Choroid plexus epithelial cell (primary cell): ENCODE measurements around the gene CEP170B.

Experiments
- DNase-seq: peaks from one replicate; pipeline ENCODE4 v3.0.0-alpha.2; 2010; ENCODE audit warnings: low read depth
- H3K4me3 ChIP-seq: 2 replicates; pipeline ENCODE4 v1.5.1; 2011; ENCODE audit warnings: low read depth, mild to moderate bottlenecking, control low read depth, low read length, moderate library complexity
- TF ChIP-seq, protein P1 (sequence below): conservative IDR thresholded peaks from 2 replicates; pipeline ENCODE4 v1.5.1; 2011; ENCODE audit warnings: low read depth, mild to moderate bottlenecking, control low read depth, inconsistent platforms, low read length, moderate library complexity

Gene CEP170B

DNA sequence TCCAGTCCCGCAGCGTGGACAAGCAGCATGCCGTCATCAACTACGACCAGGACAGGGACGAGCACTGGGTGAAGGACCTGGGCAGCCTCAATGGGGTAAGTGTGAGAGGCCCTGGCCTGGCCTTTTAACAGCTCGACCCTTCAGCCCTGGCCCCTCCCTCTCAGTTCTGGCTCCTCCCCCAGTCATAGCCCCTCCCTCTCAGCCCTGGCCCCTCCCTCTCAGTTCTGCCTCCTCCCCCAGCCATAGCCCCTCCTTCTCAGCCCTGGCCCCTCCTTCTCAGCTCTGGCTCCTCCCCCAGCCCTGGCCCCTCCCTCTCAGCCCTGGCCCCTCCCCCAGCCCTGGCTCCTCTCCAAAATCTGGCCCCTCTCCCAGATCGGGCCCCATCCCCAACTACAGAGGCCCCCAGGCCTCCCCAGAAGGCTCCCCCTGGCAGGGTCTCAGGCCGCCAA, 11.2 kb downstream of the CEP170B start:
- TF ChIP-seq, protein P1, sequence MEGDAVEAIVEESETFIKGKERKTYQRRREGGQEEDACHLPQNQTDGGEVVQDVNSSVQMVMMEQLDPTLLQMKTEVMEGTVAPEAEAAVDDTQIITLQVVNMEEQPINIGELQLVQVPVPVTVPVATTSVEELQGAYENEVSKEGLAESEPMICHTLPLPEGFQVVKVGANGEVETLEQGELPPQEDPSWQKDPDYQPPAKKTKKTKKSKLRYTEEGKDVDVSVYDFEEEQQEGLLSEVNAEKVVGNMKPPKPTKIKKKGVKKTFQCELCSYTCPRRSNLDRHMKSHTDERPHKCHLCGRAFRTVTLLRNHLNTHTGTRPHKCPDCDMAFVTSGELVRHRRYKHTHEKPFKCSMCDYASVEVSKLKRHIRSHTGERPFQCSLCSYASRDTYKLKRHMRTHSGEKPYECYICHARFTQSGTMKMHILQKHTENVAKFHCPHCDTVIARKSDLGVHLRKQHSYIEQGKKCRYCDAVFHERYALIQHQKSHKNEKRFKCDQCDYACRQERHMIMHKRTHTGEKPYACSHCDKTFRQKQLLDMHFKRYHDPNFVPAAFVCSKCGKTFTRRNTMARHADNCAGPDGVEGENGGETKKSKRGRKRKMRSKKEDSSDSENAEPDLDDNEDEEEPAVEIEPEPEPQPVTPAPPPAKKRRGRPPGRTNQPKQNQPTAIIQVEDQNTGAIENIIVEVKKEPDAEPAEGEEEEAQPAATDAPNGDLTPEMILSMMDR, result no peak
- no peak overlapping the region for H3K4me3 ChIP-seq
- DNase-seq, result peak; percentile 42

DNA sequence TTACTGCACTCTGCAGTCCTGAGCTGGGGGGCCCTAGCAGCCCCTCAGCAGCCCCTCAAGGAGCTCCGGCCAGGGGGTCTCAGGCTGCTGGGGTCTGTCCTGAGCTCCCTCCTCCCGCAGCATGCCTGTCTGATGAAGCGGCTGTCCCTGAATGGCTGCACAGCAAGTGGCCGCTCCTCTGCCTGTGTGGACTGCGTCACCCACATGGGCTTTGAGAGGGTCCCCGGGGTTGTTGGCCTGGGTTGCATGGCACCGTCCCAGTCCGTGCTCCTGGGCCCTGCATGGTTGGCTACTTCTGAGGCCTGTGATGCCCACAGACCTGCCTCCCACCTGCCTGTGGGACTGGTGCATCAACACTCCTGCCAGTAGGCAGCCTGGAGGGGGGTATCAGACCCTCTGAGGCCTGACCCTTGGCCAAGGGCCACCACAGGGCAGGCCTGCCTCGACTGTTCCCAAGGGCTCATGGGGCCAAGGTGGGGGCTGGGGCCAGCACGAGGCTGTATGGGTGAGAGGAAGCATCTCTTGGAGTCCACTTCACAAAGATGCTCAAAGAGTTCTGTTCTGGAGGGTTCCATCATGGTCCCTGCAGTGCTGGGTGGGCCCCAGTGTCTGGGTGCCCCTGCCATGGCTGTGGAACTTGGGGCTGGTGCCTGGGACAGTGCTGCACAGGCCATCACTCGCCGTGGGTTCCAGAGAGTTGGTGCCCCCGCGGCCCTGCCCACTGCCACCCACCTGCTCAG, 12.2 kb downstream of the CEP170B start:
- H3K4me3 ChIP-seq, result no peak overlapping the region

GRCh38 chr14:104877806-104878550, 12.9 kb downstream of the CEP170B start:
- H3K4me3 ChIP-seq, result no peak overlapping the region
- TF ChIP-seq, protein P1, result no peak
- no peak for DNase-seq

More for the DNA sequence above, 12.2 kb downstream of the CEP170B start:
- TF ChIP-seq, protein P1, result no peak
- DNase-seq, result no peak

DNA sequence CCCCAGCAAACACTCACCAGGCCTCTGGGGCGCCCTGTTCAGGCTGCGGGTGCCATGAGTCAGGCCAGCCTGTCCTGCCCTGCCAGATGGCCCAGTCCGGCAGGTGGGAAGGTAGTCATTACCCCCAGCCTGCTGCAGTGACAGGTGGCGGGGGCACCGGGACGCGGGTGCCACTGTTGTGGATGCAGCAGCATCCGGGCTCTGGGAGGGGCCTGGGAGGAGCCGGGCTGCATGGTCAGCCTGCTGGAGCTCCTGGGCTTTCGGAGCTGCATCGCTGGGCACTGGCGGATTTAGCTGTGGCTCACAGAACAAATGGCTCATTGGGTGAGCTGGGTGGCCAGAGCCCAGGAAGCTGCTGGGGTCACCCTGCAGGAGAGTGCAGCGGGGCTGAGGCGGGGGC, 13.5 kb downstream of the CEP170B start:
- no peak overlapping the region for H3K4me3 ChIP-seq
- TF ChIP-seq, protein P1, result no peak
- no peak for DNase-seq

DNA sequence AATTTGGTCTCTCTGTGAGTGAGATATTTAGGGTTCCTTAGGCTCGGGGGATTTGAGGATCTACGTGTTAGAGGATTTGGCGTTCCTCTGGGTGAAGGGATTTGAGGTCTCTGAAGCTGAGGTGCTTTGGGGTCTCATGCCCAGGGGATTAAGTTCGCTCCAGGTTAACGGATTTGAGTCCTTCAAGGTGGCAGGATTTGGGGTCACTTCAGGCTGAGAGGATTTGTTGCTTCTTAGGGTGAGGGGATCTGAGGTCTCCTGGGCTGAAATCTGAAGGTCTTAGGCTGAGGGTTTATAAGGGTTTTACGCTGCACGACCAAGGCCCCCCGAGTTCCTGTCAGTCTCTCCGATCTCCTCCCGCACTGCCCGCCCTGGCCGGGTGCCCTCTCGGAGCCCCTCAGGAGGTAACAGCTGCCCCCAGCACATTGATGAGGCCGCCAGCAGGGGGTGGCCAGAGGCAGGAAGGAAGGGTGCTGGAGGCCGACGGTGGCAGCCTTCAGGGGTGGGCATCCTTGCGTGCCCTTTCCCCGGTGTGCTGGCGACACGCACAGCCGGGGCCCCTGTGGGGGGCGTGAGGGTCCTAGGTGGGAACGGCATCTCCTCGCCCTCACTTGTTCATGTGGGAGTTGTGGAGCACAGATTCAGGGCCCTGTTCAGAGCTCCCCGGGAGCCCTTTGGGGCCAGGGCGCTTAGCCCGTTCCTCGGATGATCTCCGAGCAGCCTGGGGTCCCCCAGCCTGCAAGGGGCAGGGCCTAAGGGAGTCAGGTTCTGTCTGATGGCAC, 14.3 kb downstream of the CEP170B start:
- DNase-seq, result no peak
- TF ChIP-seq, protein P1, result no peak
- H3K4me3 ChIP-seq, result no peak overlapping the region

- DNase-seq, result no peak
- no peak overlapping the region for H3K4me3 ChIP-seq
- TF ChIP-seq, protein P1, result no peak
Observed at GRCh38 chr14:104879983-104880565, 15.0 kb downstream of the CEP170B start.
